ENCODE data around the gene RBM25.
A peak's percentile ranks its signal among the peaks of the same experiment; 100 is the strongest.

The RBM25 gene

DNA sequence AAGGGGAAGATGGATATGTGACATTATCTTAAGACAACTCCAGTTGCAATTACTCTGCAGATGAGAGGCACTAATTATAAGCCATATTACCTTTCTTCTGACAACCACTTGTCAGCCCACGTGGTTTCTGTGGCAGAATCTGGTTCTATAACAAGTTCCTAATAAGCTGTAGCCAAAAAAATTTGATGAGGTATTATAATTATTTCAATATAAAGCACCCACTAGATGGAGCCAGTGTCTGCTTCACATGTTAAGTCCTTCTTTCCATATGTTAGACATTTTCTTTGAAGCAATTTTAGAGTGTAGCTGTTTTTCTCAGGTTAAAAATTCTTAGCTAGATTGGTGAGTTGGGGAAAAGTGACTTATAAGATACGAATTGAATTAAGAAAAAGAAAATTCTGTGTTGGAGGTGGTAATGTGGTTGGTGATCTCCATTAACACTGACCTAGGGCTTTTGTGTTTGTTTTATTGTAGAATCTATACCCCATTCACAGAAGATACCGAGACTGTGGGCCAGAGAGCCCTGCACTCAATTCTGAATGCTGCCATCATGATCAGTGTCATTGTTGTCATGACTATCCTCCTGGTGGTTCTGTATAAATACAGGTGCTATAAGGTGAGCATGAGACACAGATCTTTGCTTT, 114.9 kb downstream of the RBM25 start:
- ChIA-PET CTCF (interaction anchor here (0.6 to 2.2 kb wide), 15 partner anchors 9 to 452 kb away, joined by 3 to 31 read pairs (median 4); partner anchors contain the start of gene NUMB), POLR2A (no interaction called here)
- TF ChIP-seq ZNF654 (tag by site-specific recombination; IDR thresholded peaks at IDR 0.05; ENCODE audit: low read depth) = peak; percentile 66
- TF ChIP-seq ZNF747 (tag by site-specific recombination; IDR thresholded peaks at IDR 0.05) = no peak
- Histone ChIP-seq H3K27ac (ENCODE audit: extremely low read depth, low read depth, low read length) (no peak overlapping the region), H3K4me3 (ENCODE audit: low read depth, low read length) (no peak overlapping the region), H3K9me3 (ENCODE audit: control insufficient read depth, insufficient read depth, low read depth, low read length) (no peaks in the 10 kb centered on the region), H3K36me3 (ENCODE audit: control insufficient read depth in 2 of 2, insufficient read depth in 1 of 2, low read length in 2 of 2) (peaks cover 29 to 73% of the 10 kb centered on the region in 2 experiments), H3K4me1 (ENCODE audit: control insufficient read depth, insufficient read depth, low read length) (no peaks in the 10 kb centered on the region)

Data from HEK293 (cell line).